Central memory CD4-positive, alpha-beta T cell (primary cell): Measurements from ENCODE around the gene GLG1.
A peak's percentile ranks its signal among the peaks of the same experiment; 100 is the strongest.
"Not testable (repeated sequence)": the region's sequence is repeated elsewhere in the genome, so short reads cannot be mapped to it uniquely, and the experiment has no call there.

ENCODE experiments used
- DNase-seq: peaks from one replicate; pipeline ENCODE4 v3.0.0; 2022
- total RNA-seq, 3 experiments: gene quantifications; one replicate each; lab custom pipeline; 2026; lab: John Stamatoyannopoulos, UW

The GLG1 gene
- total RNA-seq = 134 to 334 (median 327) reads per million in 3 experiments

- DNase-seq = peak; percentile 88
Measured at GRCh38 chr16:74606521-74607309, at the start of gene GLG1. TSS of gene GLG1 (minus strand) at chr16:74607114. CDS start at chr16:74607094, 20 bp downstream.

- no peak for DNase-seq
Measured at GRCh38 chr16:74654536-74655050, 47.7 kb upstream of the GLG1 start.

DNA sequence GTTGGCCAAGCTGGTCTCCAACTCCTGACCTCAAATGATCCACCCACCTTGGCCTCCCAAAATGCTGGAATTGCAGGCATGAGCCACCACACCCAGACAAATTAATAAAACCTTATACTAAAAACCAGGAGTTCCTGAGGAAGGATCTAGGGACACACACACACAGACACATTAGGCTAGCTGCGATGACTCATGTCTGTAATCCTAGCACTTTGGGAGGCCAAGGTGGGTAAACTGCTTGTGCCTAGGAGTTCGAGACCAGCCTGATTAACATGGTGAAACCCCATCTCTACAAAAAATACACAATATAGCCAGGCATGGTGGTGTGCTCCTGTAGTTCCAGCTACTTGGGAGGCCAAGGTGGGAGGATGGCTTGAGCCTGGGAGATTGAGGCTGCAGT, 46.0 kb upstream of the GLG1 start:
- DNase-seq = not testable (repeated sequence)

DNA sequence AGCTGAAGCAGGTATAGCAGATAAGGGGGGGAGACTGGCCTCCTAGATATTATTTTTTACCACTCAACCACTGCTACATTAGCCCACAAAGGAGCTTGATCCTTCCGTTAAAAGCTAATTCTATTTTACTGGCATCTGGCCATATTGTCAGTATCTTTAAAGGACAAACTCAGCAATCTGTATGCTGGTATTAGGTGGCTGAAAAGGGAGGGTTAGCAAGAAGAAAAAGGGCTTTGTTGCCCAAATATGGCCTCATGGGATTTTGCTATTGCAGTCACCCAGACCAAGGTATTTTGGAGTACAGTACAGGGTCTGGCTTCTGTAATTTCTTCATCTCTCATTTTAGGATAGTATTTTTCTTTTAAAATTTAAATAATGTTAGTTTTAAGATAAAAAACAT, 45.3 kb upstream of the GLG1 start:
- DNase-seq = no peak

DNA sequence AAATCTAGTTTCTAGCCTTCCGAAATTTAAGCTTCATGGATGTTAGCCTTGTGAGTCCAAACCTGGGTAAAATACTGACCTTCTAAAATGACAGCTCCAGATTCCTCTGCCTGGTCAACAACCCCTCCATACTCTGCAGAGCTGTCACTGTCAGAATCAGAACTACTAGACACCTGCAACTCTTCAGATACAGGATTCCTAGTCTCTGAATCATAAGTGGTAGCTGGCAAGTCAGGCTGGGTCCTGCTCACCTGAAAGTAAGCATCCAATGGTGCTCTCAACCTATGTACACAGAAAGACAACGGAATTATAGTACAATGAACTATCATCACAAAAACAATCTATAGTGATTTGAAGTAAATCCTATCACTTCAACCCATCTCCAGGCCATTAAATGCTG, 44.9 kb upstream of the GLG1 start:
- DNase-seq = no peak

- DNase-seq = no peak
Measured at GRCh38 chr16:74650966-74651567, 44.2 kb upstream of the GLG1 start.

GRCh38 chr16:74649839-74650504, 43.1 kb upstream of the GLG1 start:
- no peak for DNase-seq

DNA sequence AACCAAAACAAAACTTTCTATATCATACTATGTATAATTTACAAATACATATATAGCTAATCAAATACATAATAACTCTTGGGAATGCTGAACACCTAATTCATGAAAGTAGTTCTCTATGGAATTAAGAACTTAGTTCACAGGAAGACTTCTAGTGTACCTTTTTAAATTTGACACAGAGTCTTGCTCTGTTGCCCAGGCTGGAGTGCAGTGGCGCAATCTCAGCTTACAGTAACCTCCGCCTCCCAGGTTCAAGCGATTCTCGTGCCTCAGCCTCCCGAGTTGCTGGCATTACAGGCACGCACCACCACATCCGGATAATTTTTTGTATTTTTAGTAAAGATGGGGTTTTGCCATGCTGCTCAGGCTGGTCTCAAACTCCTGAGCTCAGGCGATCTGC, 35.1 kb upstream of the GLG1 start:
- DNase-seq = no peak

DNA sequence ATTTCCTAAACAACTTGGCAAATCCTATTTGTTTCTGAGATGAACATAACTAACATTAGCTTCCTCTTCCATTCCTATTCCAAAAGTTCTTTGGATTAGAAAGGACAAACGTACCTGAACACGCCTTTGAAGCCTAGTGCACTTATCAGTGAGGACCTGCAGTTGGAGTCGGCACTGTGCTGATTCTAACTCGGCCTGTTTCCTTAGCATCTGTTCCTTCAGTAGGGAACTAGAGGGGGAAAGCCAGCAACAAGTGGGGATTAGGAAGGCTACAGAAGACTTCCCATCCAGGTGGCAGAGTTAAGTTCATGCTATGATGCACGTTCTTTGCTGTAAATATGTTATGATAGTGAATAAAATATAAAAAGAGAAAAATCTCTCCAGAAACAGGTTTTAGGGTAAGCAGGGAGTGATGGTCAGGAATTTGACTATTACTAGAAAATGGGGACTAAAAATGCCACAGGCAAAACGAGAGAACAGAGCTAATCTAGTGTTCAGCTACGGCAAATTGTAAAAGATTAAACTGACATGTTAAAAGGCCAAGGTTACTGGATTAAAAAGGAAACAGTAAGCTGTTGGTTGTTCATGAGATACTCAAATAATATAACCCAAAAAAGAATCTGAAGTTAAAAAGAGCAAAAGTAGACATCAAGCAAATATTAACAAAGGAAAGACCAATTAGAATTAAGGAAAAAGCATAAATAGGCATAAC, 31.0 kb upstream of the GLG1 start:
- DNase-seq = no peak

- DNase-seq = no peak
Measured at GRCh38 chr16:74635303-74635702, 28.4 kb upstream of the GLG1 start.

DNA sequence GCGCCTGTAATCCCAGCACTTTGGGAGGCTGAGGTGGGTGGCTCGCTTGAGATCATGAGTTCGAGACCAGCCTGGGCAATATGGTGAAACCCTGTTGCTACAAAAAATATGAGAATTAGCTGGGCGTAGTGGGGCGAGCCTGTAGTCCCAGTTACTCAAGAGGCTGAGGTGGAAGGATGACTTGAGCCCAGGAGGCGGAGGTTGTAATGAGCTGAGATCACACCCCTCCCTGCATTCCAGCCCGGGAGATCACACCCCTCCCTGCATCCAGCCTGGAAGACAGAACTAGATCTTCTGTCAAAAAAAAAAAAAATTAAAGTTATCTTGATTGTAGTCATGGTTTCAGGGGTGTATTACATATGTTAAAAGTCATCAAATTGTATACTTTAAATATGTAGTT, 26.8 kb upstream of the GLG1 start:
- DNase-seq = no peak

DNA sequence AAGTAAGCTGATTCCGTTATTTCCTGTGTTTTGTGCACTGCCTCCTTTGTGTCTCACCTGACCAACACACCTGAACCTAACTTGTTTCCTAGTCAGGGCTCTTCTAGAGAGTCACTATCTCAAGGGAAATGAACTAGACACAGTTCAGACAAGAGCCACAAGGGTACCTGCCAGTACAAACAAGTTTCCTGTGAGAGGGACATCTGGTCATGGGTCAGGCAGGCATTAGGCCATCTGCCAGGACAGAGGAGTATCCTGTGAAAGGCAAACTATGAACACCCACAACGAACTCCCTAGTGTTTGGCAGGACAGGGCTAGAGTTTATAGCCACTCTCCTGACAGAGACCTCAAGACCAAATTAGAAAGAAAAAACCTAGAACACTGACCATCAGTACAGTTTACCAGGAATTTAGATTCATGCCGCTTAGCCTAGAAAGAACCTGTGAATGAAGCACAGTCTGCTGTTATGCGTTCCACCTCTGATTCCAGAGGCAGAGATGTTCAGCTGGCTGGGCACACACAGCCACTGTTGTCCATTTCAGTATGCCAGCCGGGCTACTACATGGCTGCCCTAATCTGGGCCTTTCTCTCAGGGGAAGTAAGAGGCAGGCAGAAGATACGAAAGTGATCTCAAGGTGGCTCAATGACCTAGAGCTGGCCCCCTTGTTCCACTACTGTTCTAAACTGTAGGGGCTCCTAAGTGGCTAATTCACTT, 20.7 kb upstream of the GLG1 start:
- DNase-seq = no peak

- no peak for DNase-seq
Measured at GRCh38 chr16:74626741-74627416, 20.0 kb upstream of the GLG1 start.

GRCh38 chr16:74625500-74626350, 18.8 kb upstream of the GLG1 start:
- DNase-seq = no peak

DNA sequence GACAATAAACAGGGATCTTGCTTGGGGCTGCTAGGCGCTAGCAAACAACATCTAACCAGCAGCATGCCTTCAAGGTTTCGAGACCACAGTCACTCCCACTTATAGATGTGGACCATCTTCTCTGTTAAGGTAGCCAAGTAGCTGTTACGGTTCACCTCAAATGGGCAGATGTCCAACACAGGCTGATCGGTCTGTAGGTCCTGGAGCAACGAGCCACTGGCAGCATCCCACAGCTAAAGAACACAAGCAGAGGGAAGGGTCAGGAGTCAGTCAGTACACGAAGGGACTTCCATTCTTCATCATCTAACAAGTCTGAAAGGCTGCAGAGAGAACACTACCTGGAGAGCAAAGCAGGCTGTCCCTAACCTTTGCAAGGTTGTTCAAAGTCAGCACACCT, 16.9 kb upstream of the GLG1 start:
- DNase-seq = no peak

DNA sequence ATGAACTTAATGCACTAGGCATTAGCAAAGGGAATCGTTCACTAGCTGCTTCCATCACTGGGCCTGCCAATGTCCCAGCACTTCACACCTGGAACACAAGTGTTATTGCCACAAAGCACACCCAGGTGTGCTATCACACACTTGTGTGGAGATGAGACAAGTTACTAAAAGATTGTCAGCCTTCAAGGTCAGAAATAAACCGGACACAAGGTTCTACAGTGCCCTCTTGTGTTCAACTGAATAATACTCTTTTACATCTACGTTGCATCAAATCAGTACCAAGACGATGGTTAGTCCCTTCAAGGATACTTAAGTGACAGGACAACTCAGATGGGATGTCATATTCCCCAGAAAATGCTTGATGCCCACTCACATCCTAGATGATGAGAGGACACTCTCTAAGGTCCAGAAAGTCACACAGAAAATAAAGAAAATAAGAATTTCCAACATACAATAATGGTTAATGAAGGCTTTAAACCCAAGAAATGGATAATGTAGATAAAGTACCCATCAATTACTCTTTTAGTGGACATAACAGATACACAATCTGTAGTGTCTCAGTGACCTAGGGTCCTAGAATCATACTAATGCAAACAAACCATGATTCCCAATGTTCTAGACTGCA, 16.4 kb upstream of the GLG1 start:
- DNase-seq = peak; percentile 35

GRCh38 chr16:74622005-74622404, 15.1 kb upstream of the GLG1 start:
- DNase-seq = no peak

- DNase-seq = no peak
Measured at GRCh38 chr16:74617206-74617788, 10.4 kb upstream of the GLG1 start.

GRCh38 chr16:74611721-74612120, 4.8 kb upstream of the GLG1 start:
- no peak for DNase-seq

- DNase-seq = peak; percentile 83
Measured at GRCh38 chr16:74608944-74609343, 2.0 kb upstream of the GLG1 start.
